Upper lobe of left lung (tissue), 6 donors: Measurements from ENCODE around the gene ZBTB16. TPM values are rescaled to one million over a fixed set of nuclear protein-coding genes. Genes with fewer than 3 reads are reported as not detected.
A peak's percentile ranks its signal among the peaks of the same experiment; 100 is the strongest.

Experiments used
- ATAC-seq, 2 donors: fragments of 200-7000 bp; cut with Tn5 transposase; one replicate each; pipeline ENCODE4 v1.9.1; 2022; ENCODE audit warnings: mild to moderate bottlenecking in 2 of 2, moderate library complexity in 2 of 2; ENCODE audit not compliant: low FRiP score in 2 of 2
- DNase-seq, 2 donors: peaks; one replicate each; pipeline ENCODE4 v3.0.0-alpha.2; 2019 to 2020
- H3K27ac ChIP-seq, 4 donors: fragments of 200-600 bp; sonication (generic); one replicate each; pipeline ENCODE4 v1.5.1; 2016 to 2019
- H3K27me3 ChIP-seq, 4 donors: fragments of 200-600 bp; sonication (generic); one replicate each; pipeline ENCODE4 v1.5.1; 2017 to 2019
- H3K36me3 ChIP-seq, 4 donors: fragments of 200-600 bp; sonication (generic); one replicate each; pipeline ENCODE4 v1.5.1; 2016 to 2019
- H3K4me1 ChIP-seq, 4 donors: fragments of 200-600 bp; sonication (generic); one replicate each; pipeline ENCODE4 v1.5.1; 2018 to 2019
- H3K4me3 ChIP-seq, 4 donors: fragments of 200-600 bp; sonication (generic); one replicate each; pipeline ENCODE4 v1.5.1; 2017 to 2019; ENCODE audit warnings: mild to moderate bottlenecking in 2 of 4, moderate library complexity in 1 of 4
- H3K9me3 ChIP-seq, 4 donors: fragments of 200-600 bp; sonication (generic); one replicate each; pipeline ENCODE4 v1.5.1; 2018 to 2019
- CTCF ChIP-seq, 6 experiments: fragments of 450-650 bp in 4 of 6; fragments of 200-600 bp in 2 of 6; sonication (generic) in 2 of 6; IDR thresholded peaks; one replicate each; pipeline ENCODE4 v1.5.1; 2016 to 2019; ENCODE audit warnings: antibody characterized with exemption in 6 of 6
- EP300 ChIP-seq, 4 donors: sonication (generic); formaldehyde crosslinking; IDR thresholded peaks; one replicate each; pipeline ENCODE4 v1.5.1; 2017; ENCODE audit warnings: antibody characterized with exemption in 4 of 4, control low read depth in 2 of 4
- POLR2A ChIP-seq, 4 donors: fragments of 450-650 bp; IDR thresholded peaks; one replicate each; pipeline ENCODE4 v1.5.1; 2016 to 2017; ENCODE audit warnings: antibody characterized with exemption in 4 of 4, mild to moderate bottlenecking in 2 of 4
- POLR2AphosphoS5 ChIP-seq, 2 donors: sonication (generic); formaldehyde crosslinking; IDR thresholded peaks; one replicate each; pipeline ENCODE4 v1.5.1; 2017; ENCODE audit warnings: antibody characterized with exemption in 2 of 2
- WGBS, 2 donors: methylation state at CpG; one replicate each; pipeline ENCODE4 v1.1.5; 2017 to 2018; 5-methylcytosine and 5-hydroxymethylcytosine counted together
- total RNA-seq, 6 donors: library from RNA; depleted of rRNA in 4 of 6; stranded (reverse); fragments of >200 nt in 4 of 6; gene quantifications; one replicate each; pipeline versions ENCODE4 v1.1.0 to v1.2.1, GENCODE V29; 2016 to 2021
- donor health status: DM: no; HTN: no; CAD: no; lungs with moderate emphysema.
- donor health status: DM: no; HTN: yes; CAD: no; lungs with severe emphysema.

ZBTB16 gene
- total RNA-seq, 6 donors from 2014 or later: 110 to 584 (median 179) TPM

- 93 to 96% methylated on average over 11 of the region's 11 CpGs for whole genome bisulfite sequencing, 2 donors
- peaks cover 7 to 51% (median 24%) of the 10 kb centered on the region in 4 donors for H3K36me3 ChIP-seq
- TF ChIP-seq POLR2A (IDR thresholded peaks at IDR 0.05) (no peak), EP300 (IDR thresholded peaks at IDR 0.05) (no peak), POLR2AphosphoS5 (IDR thresholded peaks at IDR 0.05) (no peak), CTCF (IDR thresholded peaks at IDR 0.05) (no peak)
Measured at GRCh38 chr11:114123692-114124330, 64.3 kb downstream of the ZBTB16 start.

GRCh38 chr11:114124601-114125144 is 65.2 kb downstream of the ZBTB16 start:
- Histone ChIP-seq H3K4me3 (no peak overlapping the region), H3K36me3 (peaks cover 7 to 51% (median 24%) of the 10 kb centered on the region in 4 donors), H3K9me3 (no peaks in the 10 kb centered on the region), H3K27ac (no peak overlapping the region), H3K27me3 (no peaks in the 10 kb centered on the region), H3K4me1 (peaks cover 77 to 98% (median 87%) of the 10 kb centered on the region in 4 donors)
- DNase-seq (no peak), ATAC-seq (no peak)
- WGBS, 2 donors: 92 to 95% methylated on average over 5 of the region's 5 CpGs
- TF ChIP-seq EP300 (IDR thresholded peaks at IDR 0.05): no peak
- no peak for TF ChIP-seq POLR2AphosphoS5 (IDR thresholded peaks at IDR 0.05)
- no peak for TF ChIP-seq POLR2A (IDR thresholded peaks at IDR 0.05)
- TF ChIP-seq CTCF (IDR thresholded peaks at IDR 0.05): no peak

More at GRCh38 chr11:114123692-114124330, 64.3 kb downstream of the ZBTB16 start:
- Histone ChIP-seq H3K27ac (peak overlapping the region in 1 of 4 donors; percentile 65), H3K27me3 (no peaks in the 10 kb centered on the region), H3K9me3 (no peaks in the 10 kb centered on the region), H3K4me3 (no peak overlapping the region), H3K4me1 (peaks cover 75 to 96% (median 84%) of the 10 kb centered on the region in 4 donors)
- ATAC-seq (no peak), DNase-seq (no peak)

- H3K27ac ChIP-seq: peak overlapping the region in 1 of 4 donors; percentile 87
- H3K36me3 ChIP-seq: peaks cover 7 to 51% (median 24%) of the 10 kb centered on the region in 4 donors
- peaks cover 78 to 98% (median 87%) of the 10 kb centered on the region in 4 donors for H3K4me1 ChIP-seq
- WGBS, 2 donors: 87 to 94% methylated on average over 7 of the region's 7 CpGs
- TF ChIP-seq CTCF (IDR thresholded peaks at IDR 0.05) (no peak), POLR2A (IDR thresholded peaks at IDR 0.05) (no peak), POLR2AphosphoS5 (IDR thresholded peaks at IDR 0.05) (no peak), EP300 (IDR thresholded peaks at IDR 0.05) (no peak)
- DNase-seq: no peak
- H3K27me3 ChIP-seq: no peaks in the 10 kb centered on the region
- H3K9me3 ChIP-seq: no peaks in the 10 kb centered on the region
- ATAC-seq: no peak
- H3K4me3 ChIP-seq: no peak overlapping the region
Measured at GRCh38 chr11:114125531-114125930, 66.0 kb downstream of the ZBTB16 start.

- WGBS, 2 donors: 86 to 90% methylated on average over 2 of the region's 2 CpGs
- no peak overlapping the region for H3K4me3 ChIP-seq
- peaks cover 78 to 98% (median 87%) of the 10 kb centered on the region in 4 donors for H3K4me1 ChIP-seq
- TF ChIP-seq POLR2AphosphoS5 (IDR thresholded peaks at IDR 0.05) (no peak), EP300 (IDR thresholded peaks at IDR 0.05) (no peak), CTCF (IDR thresholded peaks at IDR 0.05) (no peak), POLR2A (IDR thresholded peaks at IDR 0.05) (no peak)
- H3K36me3 ChIP-seq: peaks cover 7 to 51% (median 24%) of the 10 kb centered on the region in 4 donors
- H3K27ac ChIP-seq: peak overlapping the region in 1 of 4 donors; percentile 87
- H3K27me3 ChIP-seq: no peaks in the 10 kb centered on the region
- no peaks in the 10 kb centered on the region for H3K9me3 ChIP-seq
- no peak for ATAC-seq
- no peak for DNase-seq
Measured at GRCh38 chr11:114125959-114126358, 66.4 kb downstream of the ZBTB16 start.
